Right lobe of liver (tissue), 4 donors: ENCODE results near the gene GNPTG.

Source experiments
- POLR2A ChIP-seq: fragments of 450-650 bp; IDR thresholded peaks from one replicate; pipeline ENCODE4 v1.6.1; 2017; ENCODE audit warnings: antibody characterized with exemption, mild to moderate bottlenecking
- TF ChIP-seq, protein P1 (sequence below), 4 donors: fragments of 200-600 bp in 3 of 4; fragments of 450-650 bp in 1 of 4; IDR thresholded peaks; one replicate each; pipeline versions ENCODE4 v1.5.1 to v1.8.0; 2016 to 2022; ENCODE audit warnings: antibody characterized with exemption in 4 of 4, mild to moderate bottlenecking in 2 of 4
- donor health status: DM: no; HTN: no; CAD: no.
- donor health status: DM: no; HTN: no; CAD: no.
- donor health status: DM: no; HTN: yes; CAD: no.

DNA sequence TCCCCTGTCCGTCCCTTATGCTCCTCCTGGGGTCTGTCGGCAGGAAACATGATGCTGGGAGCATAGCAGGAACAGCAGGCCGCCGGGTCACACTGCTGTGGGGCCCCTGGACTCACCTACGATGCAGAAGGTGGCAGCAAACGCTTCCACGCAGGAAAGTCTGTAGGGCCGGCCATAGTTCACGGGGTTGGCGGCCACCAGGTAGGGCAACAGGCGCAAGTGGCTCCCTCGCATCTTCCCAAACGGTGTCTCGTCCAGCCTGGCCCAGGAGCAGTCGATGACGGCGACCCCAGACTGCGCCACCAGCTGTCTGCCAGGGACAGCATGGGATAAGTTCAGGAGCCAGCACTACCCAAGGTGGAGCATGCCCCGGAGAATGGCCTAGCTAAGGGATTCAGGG lies 1.0 kb upstream of the GNPTG start:
- TF ChIP-seq, protein P1, sequence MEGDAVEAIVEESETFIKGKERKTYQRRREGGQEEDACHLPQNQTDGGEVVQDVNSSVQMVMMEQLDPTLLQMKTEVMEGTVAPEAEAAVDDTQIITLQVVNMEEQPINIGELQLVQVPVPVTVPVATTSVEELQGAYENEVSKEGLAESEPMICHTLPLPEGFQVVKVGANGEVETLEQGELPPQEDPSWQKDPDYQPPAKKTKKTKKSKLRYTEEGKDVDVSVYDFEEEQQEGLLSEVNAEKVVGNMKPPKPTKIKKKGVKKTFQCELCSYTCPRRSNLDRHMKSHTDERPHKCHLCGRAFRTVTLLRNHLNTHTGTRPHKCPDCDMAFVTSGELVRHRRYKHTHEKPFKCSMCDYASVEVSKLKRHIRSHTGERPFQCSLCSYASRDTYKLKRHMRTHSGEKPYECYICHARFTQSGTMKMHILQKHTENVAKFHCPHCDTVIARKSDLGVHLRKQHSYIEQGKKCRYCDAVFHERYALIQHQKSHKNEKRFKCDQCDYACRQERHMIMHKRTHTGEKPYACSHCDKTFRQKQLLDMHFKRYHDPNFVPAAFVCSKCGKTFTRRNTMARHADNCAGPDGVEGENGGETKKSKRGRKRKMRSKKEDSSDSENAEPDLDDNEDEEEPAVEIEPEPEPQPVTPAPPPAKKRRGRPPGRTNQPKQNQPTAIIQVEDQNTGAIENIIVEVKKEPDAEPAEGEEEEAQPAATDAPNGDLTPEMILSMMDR (IDR thresholded peaks at IDR 0.05), result no peak
- no peak for TF ChIP-seq POLR2A
